PC-9 (cell line): ENCODE results near the gene UBE2O. TPM values are rescaled to one million over a fixed set of nuclear protein-coding genes. Genes with fewer than 3 reads are reported as not detected.

Source experiments
- BruUV-seq: library from RNA; stranded (reverse); fragments of 400-500 nt; replicated peaks from 2 replicates; lab custom pipeline; 2021; lab: Mats Ljungman, UMichigan
- CTCF ChIA-PET: fragments of 300-600 bp; sonication (Branson Sonifier 250); formaldehyde crosslinking; loops from one replicate; lab custom pipeline; 2022; ENCODE audit warnings: antibody characterized with exemption; lab: Charles Lee
- POLR2A ChIA-PET: fragments of 300-600 bp; sonication (Branson Sonifier 250); formaldehyde crosslinking; loops from one replicate; lab custom pipeline; 2022; ENCODE audit warnings: antibody characterized with exemption; ENCODE audit not compliant: unreplicated experiment; lab: Charles Lee
- DNase-seq, 2 experiments: peaks; one replicate each; pipeline versions ENCODE4 v3.0.0 to v3.0.0-alpha.2; 2015 to 2022; ENCODE audit warnings: mixed read lengths in 1 of 2
- H2AFZ ChIP-seq: fragments of 200-600 bp; sonication (generic); 2 replicates; pipeline ENCODE4 v1.8.1; 2017; ENCODE audit warnings: antibody characterized with exemption
- H3F3A ChIP-seq: fragments of 200-600 bp; sonication (generic); 2 replicates; pipeline ENCODE4 v1.8.1; 2017; ENCODE audit warnings: antibody characterized with exemption, mild to moderate bottlenecking, low read depth; ENCODE audit not compliant: insufficient read depth
- H3K27ac ChIP-seq: fragments of 200-600 bp; sonication (generic); 2 replicates; pipeline ENCODE4 v1.6.1; 2016; ENCODE audit warnings: mixed run types
- H3K27me3 ChIP-seq: fragments of 200-600 bp; sonication (generic); 2 replicates; pipeline ENCODE4 v1.6.1; 2016; ENCODE audit warnings: low read depth, mixed run types; ENCODE audit not compliant: insufficient read depth
- H3K36me3 ChIP-seq: fragments of 200-600 bp; sonication (generic); 2 replicates; pipeline ENCODE4 v1.6.1; 2016; ENCODE audit warnings: low read depth, mixed run types
- H3K4me1 ChIP-seq: fragments of 200-600 bp; sonication (generic); replicated peaks from 2 replicates; pipeline ENCODE4 v1.6.1; 2016; ENCODE audit warnings: mixed run types; ENCODE audit not compliant: insufficient read depth
- H3K4me2 ChIP-seq: fragments of 200-600 bp; sonication (generic); 2 replicates; pipeline ENCODE4 v1.6.1; 2017; ENCODE audit warnings: mixed run types
- H3K4me3 ChIP-seq: fragments of 200-600 bp; sonication (generic); 2 replicates; pipeline ENCODE4 v1.6.1; 2016; ENCODE audit warnings: mixed run types
- H3K79me2 ChIP-seq: fragments of 200-600 bp; sonication (generic); 2 replicates; pipeline ENCODE4 v1.6.1; 2017; ENCODE audit warnings: low read depth, mixed run types
- H3K9me2 ChIP-seq: fragments of 200-600 bp; sonication (generic); 2 replicates; pipeline ENCODE4 v1.8.1; 2017; ENCODE audit warnings: mild to moderate bottlenecking; ENCODE audit not compliant: insufficient read depth
- H3K9me3 ChIP-seq: fragments of 200-600 bp; sonication (generic); 2 replicates; pipeline ENCODE4 v1.8.1; 2016; ENCODE audit warnings: low read depth; ENCODE audit not compliant: insufficient read depth
- H4K20me1 ChIP-seq: fragments of 200-600 bp; sonication (generic); 2 replicates; pipeline ENCODE4 v1.8.1; 2017; ENCODE audit not compliant: insufficient read depth
- EZH2 ChIP-seq: fragments of 200-600 bp; sonication (generic); IDR thresholded peaks from 2 replicates; pipeline ENCODE4 v1.8.0; 2017; ENCODE audit warnings: antibody characterized with exemption, low read depth
- intact Hi-C: fragments of 100-400 bp; cut with micrococcal nuclease; formaldehyde crosslinking; loops from one replicate; pipeline ENCODE4 v1.10.0; 2022; ENCODE audit not compliant: unreplicated experiment
- total RNA-seq: library from RNA; stranded (reverse); gene quantifications from 2 replicates; pipeline ENCODE4 v1.2.3, GENCODE V29; 2021
- TF ChIP-seq, protein P1 (sequence below): fragments of 200-600 bp; sonication (generic); conservative IDR thresholded peaks from 2 replicates; pipeline ENCODE4 v1.6.1; 2017; ENCODE audit warnings: mixed run types, antibody characterized with exemption, mild to moderate bottlenecking, moderate library complexity

Gene UBE2O
- total RNA-seq, 1 experiment from 2014 or later, result 28.0 TPM

DNA sequence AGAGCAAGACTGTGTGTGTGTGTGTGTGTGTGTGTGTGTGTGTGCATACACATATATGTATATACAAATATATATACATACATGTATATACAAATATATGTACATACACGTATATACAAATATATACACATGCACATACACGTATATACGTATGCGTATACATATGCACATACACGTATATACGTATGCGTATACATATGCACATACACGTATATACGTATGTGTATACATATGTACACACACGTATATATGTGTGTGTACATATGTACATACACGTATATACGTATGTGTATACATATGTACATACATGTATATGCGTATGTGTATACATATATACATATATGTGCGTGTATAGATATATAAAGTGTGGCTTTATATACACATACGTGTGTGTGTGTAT, 37.2 kb downstream of the UBE2O start:
- intact Hi-C loops, result no loop called here
- Histone ChIP-seq H3K4me1 (no peaks in the 10 kb centered on the region), H2AFZ (no peak overlapping the region), H4K20me1 (no peaks in the 10 kb centered on the region; the same call in 1 of the 2 replicates), H3K79me2 (no peaks in the 10 kb centered on the region), H3F3A (no peaks in the 10 kb centered on the region), H3K9me2 (no peaks in the 10 kb centered on the region), H3K4me3 (no peak overlapping the region), H3K36me3 (no peaks in the 10 kb centered on the region), H3K27ac (no peak overlapping the region), H3K27me3 (no peaks in the 10 kb centered on the region), H3K9me3 (no peaks in the 10 kb centered on the region), H3K4me2 (no peak overlapping the region)
- ChIA-PET CTCF (no interaction called here), POLR2A (no interaction called here)
- no TSS peak for BruUV-seq
- DNase-seq, result no peak
- TF ChIP-seq EZH2, result no peak
- TF ChIP-seq, protein P1, sequence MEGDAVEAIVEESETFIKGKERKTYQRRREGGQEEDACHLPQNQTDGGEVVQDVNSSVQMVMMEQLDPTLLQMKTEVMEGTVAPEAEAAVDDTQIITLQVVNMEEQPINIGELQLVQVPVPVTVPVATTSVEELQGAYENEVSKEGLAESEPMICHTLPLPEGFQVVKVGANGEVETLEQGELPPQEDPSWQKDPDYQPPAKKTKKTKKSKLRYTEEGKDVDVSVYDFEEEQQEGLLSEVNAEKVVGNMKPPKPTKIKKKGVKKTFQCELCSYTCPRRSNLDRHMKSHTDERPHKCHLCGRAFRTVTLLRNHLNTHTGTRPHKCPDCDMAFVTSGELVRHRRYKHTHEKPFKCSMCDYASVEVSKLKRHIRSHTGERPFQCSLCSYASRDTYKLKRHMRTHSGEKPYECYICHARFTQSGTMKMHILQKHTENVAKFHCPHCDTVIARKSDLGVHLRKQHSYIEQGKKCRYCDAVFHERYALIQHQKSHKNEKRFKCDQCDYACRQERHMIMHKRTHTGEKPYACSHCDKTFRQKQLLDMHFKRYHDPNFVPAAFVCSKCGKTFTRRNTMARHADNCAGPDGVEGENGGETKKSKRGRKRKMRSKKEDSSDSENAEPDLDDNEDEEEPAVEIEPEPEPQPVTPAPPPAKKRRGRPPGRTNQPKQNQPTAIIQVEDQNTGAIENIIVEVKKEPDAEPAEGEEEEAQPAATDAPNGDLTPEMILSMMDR, result no peak

DNA sequence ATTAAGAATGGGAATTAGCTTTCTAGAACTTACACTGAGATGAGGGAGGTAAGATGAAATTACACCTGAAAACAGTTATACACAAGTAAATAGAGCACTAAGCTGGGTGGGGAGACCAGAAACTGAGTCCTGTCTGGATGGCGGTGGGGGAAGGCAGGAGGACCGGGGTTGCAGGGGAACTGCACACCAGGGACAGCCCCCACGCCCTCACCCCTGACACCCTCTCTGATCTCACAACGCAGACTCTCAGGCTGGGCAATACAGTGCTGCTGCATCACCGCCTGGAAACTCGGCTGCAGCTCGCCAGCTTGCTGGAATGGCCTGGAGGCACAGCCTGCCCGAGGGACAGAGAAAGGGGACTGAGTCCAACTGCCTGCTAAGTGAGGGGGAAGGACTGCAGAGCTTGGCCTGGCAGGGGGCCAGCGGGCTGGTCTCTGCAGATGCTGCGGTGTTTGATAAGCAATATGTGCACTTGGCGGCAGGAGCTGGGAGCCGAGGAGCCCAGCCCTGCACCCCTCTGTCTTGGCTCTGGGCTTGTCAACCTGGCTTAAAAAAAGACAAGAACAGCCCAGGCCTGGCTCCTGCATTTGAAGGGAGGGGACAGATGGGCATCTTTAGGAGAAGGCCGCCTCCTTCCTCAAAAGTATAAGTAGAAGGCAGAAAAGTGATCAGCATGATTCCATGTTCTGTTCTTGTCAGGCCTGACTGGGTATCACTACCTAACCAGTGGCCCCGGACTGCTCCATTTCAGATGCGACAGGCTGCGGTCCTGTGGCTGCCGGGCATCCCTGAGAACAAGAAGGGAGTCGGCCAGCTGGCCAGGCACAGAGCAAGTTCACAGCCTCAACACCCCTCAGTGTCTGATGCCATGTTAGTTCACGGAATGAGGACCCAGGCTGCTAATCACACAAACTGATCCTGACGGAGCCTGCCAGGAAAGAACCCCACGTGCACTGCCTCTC, 38.3 kb downstream of the UBE2O start:
- no peak for DNase-seq
- intact Hi-C loops, result no loop called here
- H3K4me2 ChIP-seq, result no peak overlapping the region
- ChIA-PET CTCF (interaction anchor here (0.5 to 1.2 kb wide), 2 partner anchors 44 to 49 kb away, joined by 4 to 6 read pairs; no protein-coding TSS in a partner anchor), POLR2A (interaction anchor here (0.7 kb wide), 1 partner anchor 44 kb away, joined by 3 read pairs; no protein-coding TSS in a partner anchor)
- no peaks in the 10 kb centered on the region for H3K27me3 ChIP-seq
- no TSS peak for BruUV-seq
- H3K27ac ChIP-seq, result no peak overlapping the region
- TF ChIP-seq, protein P1, result no peak
- no peak for TF ChIP-seq EZH2
- no peaks in the 10 kb centered on the region for H3K4me1 ChIP-seq
- H3K9me2 ChIP-seq, result no peaks in the 10 kb centered on the region
- no peak overlapping the region for H3K4me3 ChIP-seq
- no peak overlapping the region for H2AFZ ChIP-seq
- no peaks in the 10 kb centered on the region for H3K36me3 ChIP-seq
- no peaks in the 10 kb centered on the region; the same call in 1 of the 2 replicates for H4K20me1 ChIP-seq
- H3K79me2 ChIP-seq, result no peaks in the 10 kb centered on the region
- H3K9me3 ChIP-seq, result no peaks in the 10 kb centered on the region
- H3F3A ChIP-seq, result no peaks in the 10 kb centered on the region

DNA sequence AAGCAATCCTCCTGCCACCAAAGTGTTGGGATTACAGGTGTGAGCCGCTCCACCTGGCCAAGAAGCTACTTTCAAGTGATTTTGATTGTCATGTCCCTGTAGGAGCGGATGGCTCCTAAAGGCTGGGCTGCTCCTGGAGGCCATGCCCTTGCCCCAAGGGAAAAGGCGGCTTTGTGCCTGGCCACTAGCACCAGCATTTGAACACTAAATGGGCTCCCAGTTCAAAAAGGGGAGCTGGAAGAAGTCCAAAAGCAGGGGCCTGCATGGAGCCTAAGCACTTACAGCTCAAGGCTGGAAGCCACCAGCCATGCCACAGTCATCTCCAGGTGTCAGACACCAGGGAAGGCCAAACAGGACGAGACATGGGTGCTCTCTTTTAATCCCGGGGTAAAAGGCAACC, 41.7 kb downstream of the UBE2O start:
- no peak overlapping the region for H3K4me2 ChIP-seq
- no peaks in the 10 kb centered on the region for H3F3A ChIP-seq
- intact Hi-C loops, result no loop called here
- H3K27me3 ChIP-seq, result no peaks in the 10 kb centered on the region
- no peaks in the 10 kb centered on the region for H3K4me1 ChIP-seq
- H3K79me2 ChIP-seq, result 0 out of 2 replicates have a peak, but pooled peaks cover 5% of the 10 kb centered on the region
- no peaks in the 10 kb centered on the region for H3K9me3 ChIP-seq
- no peaks in the 10 kb centered on the region for H3K36me3 ChIP-seq
- H2AFZ ChIP-seq, result no peak overlapping the region
- H3K4me3 ChIP-seq, result no peak overlapping the region
- BruUV-seq, result no TSS peak
- POLR2A ChIA-PET, result no interaction called here
- H4K20me1 ChIP-seq, result peaks cover 14% of the 10 kb centered on the region
- H3K27ac ChIP-seq, result no peak overlapping the region
- no peaks in the 10 kb centered on the region for H3K9me2 ChIP-seq
- CTCF ChIA-PET, result no interaction called here
- TF ChIP-seq, protein P1, result no peak
- no peak for TF ChIP-seq EZH2
- DNase-seq, result no peak
